ENCODE results near the gene PKN2. TPM values are rescaled to one million over a fixed set of nuclear protein-coding genes. Genes with fewer than 3 reads are reported as not detected.

Gene PKN2
- total and polyA plus RNA-seq, 2 experiments from 2014 or later = 14.6 to 29.4 TPM

GRCh38 chr1:88751714-88752113 lies 67.6 kb downstream of the PKN2 start:
- H3K4me3 Mint-ChIP-seq = no peak overlapping the region
- no peaks in the 10 kb centered on the region for H3K9me3 Mint-ChIP-seq
- Histone ChIP-seq H3K36me3 (ENCODE audit: insufficient read depth) (no peaks in the 10 kb centered on the region), H3K79me2 (replicated peaks; ENCODE audit: insufficient read depth) (peaks cover 20% of the 10 kb centered on the region), H3K4me3 (no peak overlapping the region), H3K9me2 (ENCODE audit: insufficient read depth) (no peaks in the 10 kb centered on the region), H4K20me1 (replicated peaks; ENCODE audit: insufficient read depth) (no peaks in the 10 kb centered on the region), H3K4me2 (no peak overlapping the region), H3F3A (replicated peaks; ENCODE audit: low read depth) (no peaks in the 10 kb centered on the region), H3K27ac (ENCODE audit: low read depth) (no peak overlapping the region), H2AFZ (no peak overlapping the region), H3K27me3 (ENCODE audit: insufficient read depth) (no peaks in the 10 kb centered on the region), H3K4me1 (ENCODE audit: insufficient read depth) (peaks cover 5% of the 10 kb centered on the region; the same call in 1 of the 2 replicates)
- ATAC-seq = no peak
- peaks cover 7% of the 10 kb centered on the region; the same call in 1 of the 3 replicates for H3K36me3 Mint-ChIP-seq (ENCODE audit: low read depth)
- peaks cover 2% of the 10 kb centered on the region for H3K27me3 Mint-ChIP-seq (ENCODE audit: insufficient read depth, low read depth, poor library complexity)
- DNase-seq (ENCODE audit: low spot score) = no peak
- TF ChIP-seq JUNB (IDR thresholded peaks at IDR 0.05; ENCODE audit: unreplicated experiment) (no peak), EZH2 (IDR thresholded peaks at IDR 0.05; ENCODE audit: low read depth, unreplicated experiment) (no peak), ZNF462 (CRISPR knock-in tag; IDR thresholded peaks at IDR 0.05) (no peak), REST (IDR thresholded peaks at IDR 0.05; ENCODE audit: unreplicated experiment) (no peak), POLR2AphosphoS5 (IDR thresholded peaks at IDR 0.05; ENCODE audit: low read depth) (no peak), ZNF331 (CRISPR knock-in tag; IDR thresholded peaks at IDR 0.05; ENCODE audit: low read depth) (no peak), EZH2phosphoT487 (IDR thresholded peaks at IDR 0.05; ENCODE audit: unreplicated experiment) (no peak), STAT1 (IDR thresholded peaks at IDR 0.05; ENCODE audit: unreplicated experiment) (no peak), NANOG (IDR thresholded peaks at IDR 0.05; ENCODE audit: borderline replicate concordance) (no peak), ZNF114 (CRISPR knock-in tag; IDR thresholded peaks at IDR 0.05) (no peak)
- H3K4me1 Mint-ChIP-seq = peaks cover 9% of the 10 kb centered on the region; the same call in 2 of the 3 replicates
- no peak overlapping the region for H3K27ac Mint-ChIP-seq

All from GM23338 (cell line).